Uterus (tissue), 2 donors: ENCODE data around the gene CBLL1.

Experiments used
- CTCF ChIP-seq, 4 experiments: fragments of 200-600 bp in 2 of 4; fragments of 450-650 bp in 2 of 4; sonication (generic) in 2 of 4; IDR thresholded peaks; one replicate each; pipeline ENCODE4 v1.5.1; 2016 to 2019; ENCODE audit warnings: antibody characterized with exemption in 4 of 4, mild to moderate bottlenecking in 2 of 4, moderate library complexity in 1 of 4
- POLR2A ChIP-seq, 2 donors: fragments of 450-650 bp; IDR thresholded peaks; one replicate each; pipeline ENCODE4 v1.6.1; 2016; ENCODE audit warnings: antibody characterized with exemption in 2 of 2, mild to moderate bottlenecking in 1 of 2, moderate library complexity in 1 of 2

DNA sequence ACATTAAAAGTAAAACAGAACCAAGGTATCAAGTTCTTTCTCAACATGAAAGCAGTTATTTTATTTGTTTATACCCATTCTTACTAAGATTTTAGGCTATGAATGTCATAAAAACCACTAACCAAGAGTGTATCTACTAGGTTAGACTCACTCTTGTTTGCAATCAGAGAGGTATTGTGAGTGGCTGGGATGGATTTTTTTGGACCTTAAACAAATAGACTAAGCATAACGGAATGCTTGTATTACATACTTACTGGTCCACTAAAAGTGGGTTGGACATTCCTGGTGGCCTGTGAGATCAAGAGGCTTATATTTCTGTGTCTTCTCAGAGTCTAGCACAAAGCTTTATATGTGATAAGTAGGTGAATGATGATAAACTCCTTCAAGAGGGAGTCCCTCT is 32.6 kb upstream of the CBLL1 start:
- no peak for TF ChIP-seq CTCF (IDR thresholded peaks at IDR 0.05)
- no peak for TF ChIP-seq POLR2A (IDR thresholded peaks at IDR 0.05)
